Stomach (tissue), 9 donors: Measurements from ENCODE around the gene SAP25. TPM values are rescaled to one million over a fixed set of nuclear protein-coding genes. Genes with fewer than 3 reads are reported as not detected.

Experiments used
- DNase-seq, 2 donors: peaks; one replicate each; pipeline versions ENCODE4 v3.0.0 to v3.0.0-alpha.2; 2013 to 2019
- H3K27ac ChIP-seq, 5 donors: fragments of 200-600 bp in 4 of 5; sonication (generic) in 4 of 5; one replicate each; pipeline ENCODE4 v1.5.1; 2013 to 2019; ENCODE audit warnings: mild to moderate bottlenecking in 1 of 5, moderate library complexity in 1 of 5
- H3K27me3 ChIP-seq, 3 donors: fragments of 200-600 bp; sonication (generic); one replicate each; pipeline ENCODE4 v1.5.1; 2017 to 2019; ENCODE audit warnings: mixed run types in 1 of 3
- H3K36me3 ChIP-seq, 4 donors: fragments of 200-600 bp; sonication (generic); 1 replicate in 3 of 4; 2 replicates in 1 of 4; pipeline ENCODE4 v1.5.1; 2016 to 2019
- H3K4me1 ChIP-seq, 4 donors: fragments of 200-600 bp; sonication (generic); one replicate each; pipeline ENCODE4 v1.5.1; 2016 to 2019
- H3K4me3 ChIP-seq, 4 donors: fragments of 200-600 bp; sonication (generic) in 3 of 4; one replicate each; pipeline ENCODE4 v1.5.1; 2016 to 2019; ENCODE audit warnings: mild to moderate bottlenecking in 1 of 4
- H3K9me3 ChIP-seq, 4 donors: fragments of 200-600 bp; sonication (generic); one replicate each; pipeline ENCODE4 v1.5.1; 2016 to 2019
- CTCF ChIP-seq, 7 experiments: fragments of 450-650 bp in 4 of 7; fragments of 200-600 bp in 3 of 7; sonication (generic) in 3 of 7; IDR thresholded peaks; one replicate each; pipeline ENCODE4 v1.5.1; 2016 to 2019; ENCODE audit warnings: antibody characterized with exemption in 7 of 7, control low read depth in 2 of 7, mild to moderate bottlenecking in 1 of 7
- EP300 ChIP-seq: sonication (generic); formaldehyde crosslinking; IDR thresholded peaks from one replicate; pipeline ENCODE4 v1.6.1; 2017; ENCODE audit warnings: antibody characterized with exemption
- POLR2A ChIP-seq, 4 donors: fragments of 450-650 bp; IDR thresholded peaks; one replicate each; pipeline ENCODE4 v1.6.1; 2016; ENCODE audit warnings: antibody characterized with exemption in 4 of 4, control low read depth in 2 of 4, mild to moderate bottlenecking in 1 of 4, moderate library complexity in 1 of 4
- POLR2AphosphoS5 ChIP-seq, 3 donors: sonication (generic); formaldehyde crosslinking; IDR thresholded peaks; one replicate each; pipeline ENCODE4 v1.6.1; 2016; ENCODE audit warnings: antibody characterized with exemption in 3 of 3
- WGBS, 5 donors: extraction: QIAGEN DNeasy Blood & Tissue Kit in 3 of 5; methylation state at CpG; one replicate each; pipeline versions ENCODE4 v1.1.5 to v1.1.7; 2013 to 2018; 5-methylcytosine and 5-hydroxymethylcytosine counted together
- intact Hi-C: fragments of 100-400 bp; cut with DNase I; formaldehyde crosslinking; loops from one replicate; pipeline ENCODE4 v1.15.1; 2023; ENCODE audit warnings: low total_unique reads
- polyA plus RNA-seq, 3 donors: library from polyadenylated mRNA; stranded (reverse); fragments of 200-250 nt; gene quantifications; one replicate each; pipeline ENCODE4 v1.2.3, GENCODE V29; 2013
- total RNA-seq, 5 donors: library from RNA; depleted of rRNA; stranded (reverse); fragments of >200 nt; gene quantifications; one replicate each; pipeline versions ENCODE4 v1.1.0 to v1.2.3, GENCODE V29; 2014 to 2016
- donor health status: healthy with polysubstance abuse.
- donor health status: Bipolar disorder and iron deficiency.
- donor health status: healthy.

The SAP25 gene
- total and polyA plus RNA-seq, 8 donors, result 0.92 to 4.7 (median 1.8) TPM; not detected in 3

GRCh38 chr7:100585511-100586265, 12.0 kb upstream of the SAP25 start, which contains the start of gene LRCH4:
TSS of gene LRCH4 (minus strand) at chr7:100586129. CDS start at chr7:100586100, 29 bp downstream.
- WGBS, 5 donors, result 0 to 1% (median 0%) methylated on average over 23 to 61 of the region's 61 CpGs
- H3K27ac ChIP-seq, result peak within 1 kb of the TSS; percentile 95 to 99 (median 99)
- H3K9me3 ChIP-seq, result no peaks in the 10 kb centered on the region
- H3K4me3 ChIP-seq, result peak within 1 kb of the TSS; percentile 88 to 97 (median 90)
- TF ChIP-seq CTCF (IDR thresholded peaks at IDR 0.05) (no peak), POLR2AphosphoS5 (IDR thresholded peaks at IDR 0.05) (peak; percentile 95 to 99 (median 98)), POLR2A (IDR thresholded peaks at IDR 0.05) (peak in 2 of 4 donors; percentile 92 to 96), EP300 (peak; percentile 39)
- peaks cover 35 to 54% (median 49%) of the 10 kb centered on the region in 4 donors for H3K4me1 ChIP-seq
- H3K27me3 ChIP-seq, result peaks cover 0 to 16% (median 0%) of the 10 kb centered on the region in 3 donors
- intact Hi-C loops, result no loop called here
- peaks cover 17 to 22% (median 20%) of the 10 kb centered on the region in 4 donors for H3K36me3 ChIP-seq
- peak; percentile 73 to 82 for DNase-seq

- Histone ChIP-seq H3K9me3 (no peaks in the 10 kb centered on the region), H3K27me3 (peaks cover 0 to 8% (median 0%) of the 10 kb centered on the region in 3 donors), H3K27ac (peak overlapping the region; percentile 95 to 99 (median 99)), H3K36me3 (peaks cover 20 to 30% (median 27%) of the 10 kb centered on the region in 4 donors), H3K4me3 (peak overlapping the region; percentile 70 to 97 (median 90)), H3K4me1 (peaks cover 35 to 54% (median 49%) of the 10 kb centered on the region in 4 donors)
- no peak for TF ChIP-seq POLR2AphosphoS5 (IDR thresholded peaks at IDR 0.05)
- TF ChIP-seq CTCF (IDR thresholded peaks at IDR 0.05), result no peak
- no peak for TF ChIP-seq EP300
- no peak for TF ChIP-seq POLR2A (IDR thresholded peaks at IDR 0.05)
- intact Hi-C loops, result no loop called here
- WGBS, 5 donors, result 2 to 5% (median 4%) methylated on average over 19 to 20 of the region's 20 CpGs
- peak; percentile 43 to 86 for DNase-seq
Observed at GRCh38 chr7:100584683-100585510, 11.2 kb upstream of the SAP25 start.

GRCh38 chr7:100584054-100584682, 10.5 kb upstream of the SAP25 start:
- H3K36me3 ChIP-seq, result peaks cover 26 to 37% (median 34%) of the 10 kb centered on the region in 4 donors
- TF ChIP-seq EP300 (no peak), POLR2A (IDR thresholded peaks at IDR 0.05) (no peak), CTCF (IDR thresholded peaks at IDR 0.05) (no peak), POLR2AphosphoS5 (IDR thresholded peaks at IDR 0.05) (peak in 1 of 3 donors; percentile 2)
- H3K27me3 ChIP-seq, result peaks cover 0 to under 1% (median 0%) of the 10 kb centered on the region in 3 donors
- peak overlapping the region; percentile 70 to 97 (median 90) for H3K4me3 ChIP-seq
- peak overlapping the region; percentile 95 to 99 (median 99) for H3K27ac ChIP-seq
- 30 to 40% (median 34%) methylated on average over 14 to 15 of the region's 15 CpGs for WGBS, 5 donors
- H3K4me1 ChIP-seq, result peaks cover 35 to 54% (median 49%) of the 10 kb centered on the region in 4 donors
- intact Hi-C loops, result no loop called here
- no peaks in the 10 kb centered on the region for H3K9me3 ChIP-seq
- peak in 1 of 2 donors; percentile 71 for DNase-seq
